ENCODE measurements around the gene ZER1.

Gene ZER1

DNA sequence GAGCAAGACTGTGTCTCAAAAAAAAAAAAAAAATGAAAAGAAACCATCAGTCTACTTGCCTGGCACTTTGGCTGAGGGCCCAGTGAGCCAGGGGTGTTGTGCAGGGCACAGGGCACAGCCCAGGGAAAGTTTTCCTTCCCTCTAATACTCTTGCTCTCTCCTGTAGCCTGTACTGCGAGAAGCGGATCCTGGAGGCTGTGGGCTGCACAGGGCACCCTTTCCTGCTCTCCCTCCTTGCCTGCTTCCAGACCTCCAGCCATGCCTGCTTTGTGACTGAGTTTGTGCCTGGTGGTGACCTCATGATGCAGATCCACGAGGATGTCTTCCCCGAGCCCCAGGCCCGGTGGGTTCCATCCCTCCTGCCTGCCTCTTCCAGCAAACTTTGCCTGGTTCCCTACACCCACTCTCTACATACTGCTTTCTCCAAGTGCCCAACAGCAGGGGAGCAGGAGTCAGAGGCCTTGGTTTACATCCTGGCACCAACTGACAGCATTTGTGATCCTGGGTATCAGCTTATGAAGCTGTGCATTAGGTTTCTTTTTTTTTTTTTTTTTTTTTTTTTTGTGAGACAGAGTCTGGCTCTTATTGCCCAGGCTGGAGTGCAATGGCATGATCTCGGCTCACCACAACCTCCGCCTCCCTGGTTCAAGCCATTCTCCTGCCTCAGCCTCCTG lies 55.0 kb downstream of the ZER1 start:
- no peaks in the 10 kb centered on the region for H3K9me3 ChIP-seq (replicated peaks in 1 of 2; ENCODE audit: control insufficient read depth in 2 of 2, insufficient read depth in 1 of 2, low read depth in 1 of 2, low read length in 2 of 2)
- no peak overlapping the region for H3K4me3 ChIP-seq (ENCODE audit: low read length in 2 of 2)
- no peaks in the 10 kb centered on the region for H3K79me1 ChIP-seq (ENCODE audit: low read depth, low read length)
- peak overlapping the region; percentile 11 for H3K23ac ChIP-seq (ENCODE audit: low read depth, low read length, poor library complexity)
- H3K36me3 ChIP-seq (replicated peaks in 1 of 2; ENCODE audit: control insufficient read depth in 2 of 2, insufficient read depth in 2 of 2, low read length in 2 of 2) = peaks cover 17 to 75% of the 10 kb centered on the region in 2 donors
- no peak overlapping the region for H2BK5ac ChIP-seq (ENCODE audit: low read length)
- no peak overlapping the region for H4K91ac ChIP-seq (ENCODE audit: low read depth, low read length, poor library complexity)
- H2BK120ac ChIP-seq (ENCODE audit: low read depth, low read length) = no peak overlapping the region
- no peak overlapping the region for H3K18ac ChIP-seq (ENCODE audit: low read length)
- no peak overlapping the region for H2BK12ac ChIP-seq (ENCODE audit: low read length)
- no peak overlapping the region for H2AK5ac ChIP-seq (ENCODE audit: low read depth, low read length)
- H3K27me3 ChIP-seq (ENCODE audit: control insufficient read depth in 3 of 3, insufficient read depth in 3 of 3, low read depth in 1 of 3, low read length in 3 of 3) = no peaks in the 10 kb centered on the region
- H3K14ac ChIP-seq (ENCODE audit: low read length) = no peak overlapping the region
- no CpG with 5 or more reads among the region's 7 CpGs for WGBS, 2 donors (ENCODE audit: extremely low coverage in 2 of 2, insufficient read length in 2 of 2, insufficient replicate concordance in 1 of 2)
- H3K9ac ChIP-seq (ENCODE audit: low read depth, low read length, poor library complexity) = peak overlapping the region; percentile 71
- no peak overlapping the region for H2AFZ ChIP-seq (ENCODE audit: low read length)
- H3K4me1 ChIP-seq (ENCODE audit: control insufficient read depth in 2 of 2, insufficient read depth in 1 of 2, low read depth in 1 of 2, low read length in 2 of 2) = no peaks in the 10 kb centered on the region
- H4K8ac ChIP-seq (ENCODE audit: low read depth, low read length) = peak overlapping the region; percentile 19
- no peak for DNase-seq (ENCODE audit: low spot score)
- no peak overlapping the region for H3K27ac ChIP-seq (replicated peaks; ENCODE audit: low read length)
- no peak overlapping the region for H2BK15ac ChIP-seq (ENCODE audit: low read length)
- H3K4me2 ChIP-seq (ENCODE audit: insufficient read depth, low read length, poor library complexity, severe bottlenecking) = no peak overlapping the region
- no peak overlapping the region for H3K4ac ChIP-seq (ENCODE audit: low read length)

DNA sequence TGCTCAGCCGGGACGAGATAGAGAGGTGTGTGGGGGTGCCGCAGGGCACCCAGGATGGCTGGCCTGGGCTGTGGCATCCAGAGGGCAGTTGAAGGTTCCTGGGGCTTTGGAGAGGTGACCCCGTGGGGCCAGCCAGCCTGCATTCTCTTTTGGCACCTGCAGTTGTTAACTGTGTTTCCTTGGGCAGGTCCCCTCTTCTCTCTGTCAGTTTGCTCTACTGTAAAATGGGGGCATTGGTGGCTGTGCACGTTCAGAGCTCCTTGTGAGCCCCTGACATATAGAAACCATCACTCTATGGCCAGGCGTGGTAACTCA lies 56.3 kb downstream of the ZER1 start:
- Histone ChIP-seq H3K18ac (ENCODE audit: low read length) (no peak overlapping the region), H2BK12ac (ENCODE audit: low read length) (no peak overlapping the region), H3K4me1 (ENCODE audit: control insufficient read depth in 2 of 2, insufficient read depth in 1 of 2, low read depth in 1 of 2, low read length in 2 of 2) (no peaks in the 10 kb centered on the region), H3K23ac (ENCODE audit: low read depth, low read length, poor library complexity) (no peak overlapping the region), H3K9me3 (replicated peaks in 1 of 2; ENCODE audit: control insufficient read depth in 2 of 2, insufficient read depth in 1 of 2, low read depth in 1 of 2, low read length in 2 of 2) (no peaks in the 10 kb centered on the region), H3K4ac (ENCODE audit: low read length) (no peak overlapping the region), H4K91ac (ENCODE audit: low read depth, low read length, poor library complexity) (no peak overlapping the region), H3K27ac (replicated peaks; ENCODE audit: low read length) (no peak overlapping the region), H3K9ac (ENCODE audit: low read depth, low read length, poor library complexity) (no peak overlapping the region), H2BK5ac (ENCODE audit: low read length) (no peak overlapping the region), H3K4me2 (ENCODE audit: insufficient read depth, low read length, poor library complexity, severe bottlenecking) (no peak overlapping the region), H3K36me3 (replicated peaks in 1 of 2; ENCODE audit: control insufficient read depth in 2 of 2, insufficient read depth in 2 of 2, low read length in 2 of 2) (peaks cover 12 to 73% of the 10 kb centered on the region in 2 donors), H2BK15ac (ENCODE audit: low read length) (no peak overlapping the region), H3K79me1 (ENCODE audit: low read depth, low read length) (no peaks in the 10 kb centered on the region), H3K14ac (ENCODE audit: low read length) (no peak overlapping the region), H3K27me3 (ENCODE audit: control insufficient read depth in 3 of 3, insufficient read depth in 3 of 3, low read depth in 1 of 3, low read length in 3 of 3) (no peaks in the 10 kb centered on the region), H2AFZ (ENCODE audit: low read length) (no peak overlapping the region), H4K8ac (ENCODE audit: low read depth, low read length) (no peak overlapping the region), H2AK5ac (ENCODE audit: low read depth, low read length) (no peak overlapping the region), H3K4me3 (ENCODE audit: low read length in 2 of 2) (peak overlapping the region in 1 of 2 donors; percentile 23), H2BK120ac (ENCODE audit: low read depth, low read length) (no peak overlapping the region)
- no peak for DNase-seq (ENCODE audit: low spot score)
- no CpG with 5 or more reads among the region's 6 CpGs for WGBS, 2 donors (ENCODE audit: extremely low coverage in 2 of 2, insufficient read length in 2 of 2, insufficient replicate concordance in 1 of 2)

DNA sequence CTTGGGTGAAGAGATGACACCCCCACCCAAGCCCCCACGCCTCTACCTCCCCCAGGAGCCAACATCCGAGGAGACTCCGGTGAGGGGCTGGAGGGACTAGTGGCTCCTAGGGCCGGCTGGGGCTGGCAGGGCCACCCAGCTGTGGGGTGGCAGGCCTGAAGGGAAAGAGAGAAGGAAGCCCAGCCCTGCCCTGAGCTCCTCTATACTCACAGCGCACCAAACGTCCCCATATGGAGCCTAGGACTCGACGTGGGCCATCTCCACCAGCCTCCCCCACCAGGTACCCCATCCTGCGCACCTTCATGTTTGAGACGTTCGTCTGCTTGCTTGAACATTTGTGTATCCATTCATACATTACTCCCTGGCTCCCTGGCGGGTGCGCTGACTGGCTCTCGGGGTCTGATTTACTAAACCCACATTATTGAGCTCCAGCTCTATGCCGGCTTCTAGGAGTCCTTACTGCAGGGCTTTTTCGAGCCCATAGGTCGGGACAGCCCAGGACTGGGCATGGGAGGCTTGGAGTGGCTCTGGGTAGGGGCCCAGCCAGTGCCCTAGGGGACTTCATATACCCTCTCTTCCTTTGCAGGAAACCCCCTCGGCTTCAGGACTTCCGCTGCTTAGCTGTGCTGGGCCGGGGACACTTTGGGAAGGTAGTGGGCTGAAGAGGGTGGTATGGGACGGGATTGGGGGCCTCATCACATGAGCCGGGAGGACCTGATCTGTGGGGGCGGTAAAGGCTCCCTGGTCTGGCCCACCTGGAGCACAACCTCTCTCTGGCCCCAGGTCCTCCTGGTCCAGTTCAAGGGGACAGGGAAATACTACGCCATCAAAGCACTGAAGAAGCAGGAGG lies 56.9 kb downstream of the ZER1 start:
- Histone ChIP-seq H3K4me1 (ENCODE audit: control insufficient read depth in 2 of 2, insufficient read depth in 1 of 2, low read depth in 1 of 2, low read length in 2 of 2) (no peaks in the 10 kb centered on the region), H4K8ac (ENCODE audit: low read depth, low read length) (no peak overlapping the region), H3K4me3 (ENCODE audit: low read length in 2 of 2) (peak overlapping the region in 1 of 2 donors; percentile 23), H2BK15ac (ENCODE audit: low read length) (no peak overlapping the region), H2BK120ac (ENCODE audit: low read depth, low read length) (no peak overlapping the region), H3K27ac (replicated peaks; ENCODE audit: low read length) (no peak overlapping the region), H3K4me2 (ENCODE audit: insufficient read depth, low read length, poor library complexity, severe bottlenecking) (no peak overlapping the region), H4K91ac (ENCODE audit: low read depth, low read length, poor library complexity) (no peak overlapping the region), H3K23ac (ENCODE audit: low read depth, low read length, poor library complexity) (no peak overlapping the region), H3K36me3 (replicated peaks in 1 of 2; ENCODE audit: control insufficient read depth in 2 of 2, insufficient read depth in 2 of 2, low read length in 2 of 2) (peaks cover 12 to 71% of the 10 kb centered on the region in 2 donors), H2AK5ac (ENCODE audit: low read depth, low read length) (no peak overlapping the region), H3K14ac (ENCODE audit: low read length) (no peak overlapping the region), H3K18ac (ENCODE audit: low read length) (no peak overlapping the region), H3K9me3 (replicated peaks in 1 of 2; ENCODE audit: control insufficient read depth in 2 of 2, insufficient read depth in 1 of 2, low read depth in 1 of 2, low read length in 2 of 2) (no peaks in the 10 kb centered on the region), H3K4ac (ENCODE audit: low read length) (no peak overlapping the region), H3K79me1 (ENCODE audit: low read depth, low read length) (no peaks in the 10 kb centered on the region), H2BK12ac (ENCODE audit: low read length) (no peak overlapping the region), H2BK5ac (ENCODE audit: low read length) (no peak overlapping the region), H3K27me3 (ENCODE audit: control insufficient read depth in 3 of 3, insufficient read depth in 3 of 3, low read depth in 1 of 3, low read length in 3 of 3) (no peaks in the 10 kb centered on the region), H2AFZ (ENCODE audit: low read length) (no peak overlapping the region), H3K9ac (ENCODE audit: low read depth, low read length, poor library complexity) (no peak overlapping the region)
- no CpG with 5 or more reads among the region's 24 CpGs for WGBS, 2 donors (ENCODE audit: extremely low coverage in 2 of 2, insufficient read length in 2 of 2, insufficient replicate concordance in 1 of 2)
- no peak for DNase-seq (ENCODE audit: low spot score)

DNA sequence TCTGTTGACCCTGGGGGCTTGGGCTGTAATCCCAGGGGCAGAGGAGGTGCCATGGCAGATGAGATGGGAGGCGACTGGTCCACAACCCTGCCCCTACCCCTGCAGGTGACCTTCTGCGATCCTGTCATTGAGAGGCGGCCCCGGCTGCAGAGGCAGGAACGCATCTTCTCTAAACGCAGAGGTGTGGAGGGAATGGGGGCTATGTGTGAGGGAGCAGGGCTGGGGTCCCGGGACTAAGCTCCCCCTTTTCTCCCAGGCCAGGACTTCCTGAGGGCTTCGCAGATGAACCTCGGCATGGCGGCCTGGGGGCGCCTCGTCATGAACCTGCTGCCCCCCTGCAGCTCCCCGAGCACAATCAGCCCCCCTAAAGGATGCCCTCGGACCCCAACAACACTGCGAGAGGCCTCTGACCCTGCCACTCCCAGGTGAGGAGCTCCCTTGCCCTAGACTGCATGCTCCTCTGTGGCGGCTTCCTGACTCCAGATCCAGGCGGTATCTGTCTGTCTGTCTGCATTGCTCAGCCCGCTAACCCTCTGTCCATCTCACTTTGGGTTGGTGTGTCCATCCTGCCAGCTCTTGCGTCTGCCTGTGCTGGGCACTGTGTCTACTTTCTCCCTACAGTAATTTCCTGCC lies 57.7 kb downstream of the ZER1 start:
- Histone ChIP-seq H2AFZ (ENCODE audit: low read length) (no peak overlapping the region), H2BK5ac (ENCODE audit: low read length) (no peak overlapping the region), H3K4me2 (ENCODE audit: insufficient read depth, low read length, poor library complexity, severe bottlenecking) (no peak overlapping the region), H4K91ac (ENCODE audit: low read depth, low read length, poor library complexity) (no peak overlapping the region), H4K8ac (ENCODE audit: low read depth, low read length) (no peak overlapping the region), H3K9me3 (replicated peaks in 1 of 2; ENCODE audit: control insufficient read depth in 2 of 2, insufficient read depth in 1 of 2, low read depth in 1 of 2, low read length in 2 of 2) (no peaks in the 10 kb centered on the region), H3K4ac (ENCODE audit: low read length) (no peak overlapping the region), H3K4me3 (ENCODE audit: low read length in 2 of 2) (no peak overlapping the region), H3K27me3 (ENCODE audit: control insufficient read depth in 3 of 3, insufficient read depth in 3 of 3, low read depth in 1 of 3, low read length in 3 of 3) (no peaks in the 10 kb centered on the region), H3K4me1 (ENCODE audit: control insufficient read depth in 2 of 2, insufficient read depth in 1 of 2, low read depth in 1 of 2, low read length in 2 of 2) (no peaks in the 10 kb centered on the region), H2BK12ac (ENCODE audit: low read length) (no peak overlapping the region), H3K9ac (ENCODE audit: low read depth, low read length, poor library complexity) (no peak overlapping the region), H3K27ac (replicated peaks; ENCODE audit: low read length) (no peak overlapping the region), H3K36me3 (replicated peaks in 1 of 2; ENCODE audit: control insufficient read depth in 2 of 2, insufficient read depth in 2 of 2, low read length in 2 of 2) (peaks cover 12 to 66% of the 10 kb centered on the region in 2 donors), H3K14ac (ENCODE audit: low read length) (no peak overlapping the region), H2BK120ac (ENCODE audit: low read depth, low read length) (no peak overlapping the region), H3K23ac (ENCODE audit: low read depth, low read length, poor library complexity) (no peak overlapping the region), H2BK15ac (ENCODE audit: low read length) (no peak overlapping the region), H3K79me1 (ENCODE audit: low read depth, low read length) (no peaks in the 10 kb centered on the region), H3K18ac (ENCODE audit: low read length) (no peak overlapping the region), H2AK5ac (ENCODE audit: low read depth, low read length) (no peak overlapping the region)
- WGBS, 2 donors (ENCODE audit: extremely low coverage in 2 of 2, insufficient read length in 2 of 2, insufficient replicate concordance in 1 of 2) = no CpG with 5 or more reads among the region's 19 CpGs
- no peak for DNase-seq (ENCODE audit: low spot score)

Data from neuronal stem cell (in vitro differentiated cells).